IPS-20b (cell line): ENCODE data around the gene SEC63.

Experiments used
- H3K27ac ChIP-seq: one replicate; pipeline ENCODE4 v1.5.1; 2013; ENCODE audit warnings: low read length
- H3K27me3 ChIP-seq: 2 replicates; pipeline ENCODE4 v1.6.1; 2013; ENCODE audit warnings: mild to moderate bottlenecking, low read length, inconsistent platforms; ENCODE audit not compliant: insufficient read depth
- H3K36me3 ChIP-seq: 2 replicates; pipeline ENCODE4 v1.6.1; 2013; ENCODE audit warnings: low read depth, mild to moderate bottlenecking, inconsistent platforms, low read length, moderate library complexity; ENCODE audit not compliant: insufficient read depth
- H3K4me1 ChIP-seq: 2 replicates; pipeline ENCODE4 v1.6.1; 2013; ENCODE audit warnings: mild to moderate bottlenecking, control low read depth, inconsistent platforms, low read length, moderate library complexity; ENCODE audit not compliant: insufficient read depth
- H3K4me3 ChIP-seq: 2 replicates; pipeline ENCODE4 v1.5.1; 2013; ENCODE audit warnings: mild to moderate bottlenecking, low read length, inconsistent platforms
- H3K9ac ChIP-seq: 2 replicates; pipeline ENCODE4 v1.6.1; 2013; ENCODE audit warnings: low read depth, mild to moderate bottlenecking, inconsistent platforms, low read length, moderate library complexity
- H3K9me3 ChIP-seq: 2 replicates; pipeline ENCODE4 v1.6.1; 2013; ENCODE audit warnings: mild to moderate bottlenecking, low read depth, low read length, inconsistent platforms; ENCODE audit not compliant: insufficient read depth

Gene SEC63

DNA sequence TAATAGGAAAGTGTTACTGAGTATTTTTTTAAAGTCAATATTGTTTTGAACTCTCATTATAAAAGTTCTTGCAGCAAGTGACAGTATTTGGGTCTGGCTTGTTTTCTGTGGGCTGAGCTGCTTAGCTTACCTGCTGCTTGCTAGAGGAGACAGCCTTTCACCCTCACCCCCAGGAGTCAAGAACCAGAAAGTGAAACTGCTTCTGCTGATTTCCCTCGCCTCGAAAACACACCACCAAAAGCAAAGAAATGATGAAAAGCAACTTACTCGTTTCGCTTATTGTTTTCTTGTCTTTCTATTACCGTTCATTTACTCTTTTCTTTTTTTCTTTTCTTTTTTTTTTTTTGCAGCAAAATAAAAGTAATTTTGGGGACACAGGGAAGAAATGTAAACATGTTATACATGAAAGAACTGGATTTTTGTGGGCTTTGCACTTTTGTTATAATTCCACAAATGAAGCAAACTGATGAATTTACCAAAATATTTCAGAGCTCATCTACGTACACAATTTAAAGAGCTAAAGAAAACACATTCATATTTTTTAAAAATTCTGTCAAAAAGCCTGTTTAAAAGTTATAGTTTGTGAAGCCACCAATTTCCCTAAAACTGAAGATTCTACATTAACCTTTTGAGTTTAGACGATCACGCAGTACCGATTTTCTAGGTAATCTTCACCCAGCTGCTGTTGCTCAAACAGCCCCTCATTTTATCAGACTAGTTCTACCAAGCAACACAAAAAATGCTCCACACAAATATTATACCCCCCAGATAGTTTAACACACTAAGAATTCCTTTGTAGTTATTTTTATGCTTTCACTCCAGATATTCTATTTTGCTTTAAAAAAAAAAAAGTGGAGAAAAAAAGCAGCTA is 135.6 kb downstream of the SEC63 start:
- Histone ChIP-seq H3K9ac (no peak overlapping the region), H3K4me1 (peaks cover 12% of the 10 kb centered on the region; the same call in 1 of the 2 replicates), H3K9me3 (no peaks in the 10 kb centered on the region), H3K27me3 (no peaks in the 10 kb centered on the region), H3K4me3 (no peak overlapping the region), H3K27ac (no peak overlapping the region), H3K36me3 (no peaks in the 10 kb centered on the region)

DNA sequence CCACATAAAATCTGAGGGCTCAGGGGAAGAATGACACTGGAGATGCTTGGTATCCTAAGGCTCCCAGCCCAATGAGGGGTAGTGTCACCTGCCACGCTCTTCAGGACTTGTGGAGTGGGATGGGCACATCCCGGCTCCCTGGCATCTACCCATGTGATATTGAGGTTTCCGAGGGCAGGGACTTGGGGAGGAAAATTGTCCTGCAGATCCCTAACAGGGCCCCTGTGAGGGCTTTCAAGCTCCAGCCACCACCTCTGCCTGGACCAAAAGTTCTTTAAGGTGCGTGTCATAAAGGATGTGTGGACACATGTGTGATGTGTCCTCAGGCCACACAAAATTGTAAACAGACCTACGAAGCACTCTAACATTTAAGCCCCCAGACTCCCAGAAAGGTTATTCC is 136.4 kb downstream of the SEC63 start:
- Histone ChIP-seq H3K9ac (no peak overlapping the region), H3K36me3 (no peaks in the 10 kb centered on the region), H3K4me3 (no peak overlapping the region), H3K9me3 (no peaks in the 10 kb centered on the region), H3K27me3 (no peaks in the 10 kb centered on the region), H3K4me1 (peaks cover 12% of the 10 kb centered on the region; the same call in 1 of the 2 replicates), H3K27ac (no peak overlapping the region)

DNA sequence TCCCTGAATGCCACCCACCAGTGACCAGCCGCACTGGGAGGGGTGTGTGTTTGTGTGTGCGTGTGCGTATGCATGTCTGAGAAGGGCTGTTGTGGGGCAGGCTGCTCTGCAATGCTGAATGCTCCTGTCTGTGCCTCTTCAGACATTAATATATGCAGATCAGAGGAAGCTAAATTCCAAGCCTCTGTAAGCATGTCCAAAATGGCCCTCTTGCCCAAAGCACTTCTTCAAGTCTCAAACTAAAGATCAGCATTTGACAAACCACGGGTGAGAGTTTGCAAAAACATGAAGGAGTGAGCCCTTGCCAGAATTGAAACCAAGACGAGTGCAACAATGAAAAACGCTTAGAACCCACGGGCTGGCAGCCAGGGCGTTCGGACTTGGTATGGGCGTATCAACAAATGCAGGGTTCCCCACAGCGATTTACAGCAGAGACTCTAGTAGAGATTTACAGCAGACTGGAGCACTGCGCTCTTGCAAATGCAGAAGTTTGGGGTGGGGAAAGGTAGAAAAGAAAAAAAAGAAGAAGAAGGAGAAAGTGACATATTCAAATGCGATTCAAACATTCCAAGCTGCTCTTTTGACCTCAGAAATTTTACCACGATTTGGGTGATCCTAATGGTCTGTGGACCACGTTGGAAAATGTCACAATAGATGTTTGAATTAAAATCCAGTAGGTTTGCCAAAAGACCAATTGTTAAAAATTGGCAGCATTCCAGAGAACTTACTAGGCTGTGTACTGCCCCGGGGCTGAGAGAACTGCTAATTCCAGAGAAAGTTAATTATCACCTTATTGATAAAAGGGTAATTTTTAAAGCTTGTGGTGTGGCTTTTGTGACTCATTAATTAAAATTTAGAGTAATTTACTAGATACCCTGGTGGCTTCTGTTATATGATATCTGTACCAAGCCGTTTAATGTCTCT is 137.4 kb downstream of the SEC63 start:
- H3K36me3 ChIP-seq: no peaks in the 10 kb centered on the region
- H3K27ac ChIP-seq: no peak overlapping the region
- no peak overlapping the region for H3K9ac ChIP-seq
- H3K27me3 ChIP-seq: no peaks in the 10 kb centered on the region
- no peaks in the 10 kb centered on the region for H3K9me3 ChIP-seq
- no peak overlapping the region for H3K4me3 ChIP-seq
- peaks cover 12% of the 10 kb centered on the region; the same call in 1 of the 2 replicates for H3K4me1 ChIP-seq

DNA sequence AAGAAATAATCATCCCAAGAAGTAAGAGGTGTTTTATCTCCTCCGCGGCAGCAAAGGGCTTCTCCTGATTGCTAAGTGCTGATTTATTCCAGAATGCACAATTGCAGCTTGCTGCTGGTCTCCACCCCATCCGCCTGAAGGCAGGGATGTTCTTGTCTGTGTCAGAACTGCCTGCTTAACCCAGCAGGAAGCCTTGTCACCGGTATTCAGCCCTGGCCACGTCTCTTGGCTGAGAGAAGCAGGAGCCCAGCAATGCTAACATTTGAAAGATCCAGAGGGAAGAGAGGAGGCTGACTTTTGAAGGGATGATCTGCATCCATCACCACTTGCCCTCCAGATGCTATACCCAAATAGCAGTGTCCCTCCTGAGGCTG is 138.1 kb downstream of the SEC63 start:
- H3K9ac ChIP-seq: no peak overlapping the region
- H3K36me3 ChIP-seq: no peaks in the 10 kb centered on the region
- H3K4me3 ChIP-seq: no peak overlapping the region
- no peaks in the 10 kb centered on the region for H3K9me3 ChIP-seq
- H3K27ac ChIP-seq: no peak overlapping the region
- peaks cover 12% of the 10 kb centered on the region; the same call in 1 of the 2 replicates for H3K4me1 ChIP-seq
- no peaks in the 10 kb centered on the region for H3K27me3 ChIP-seq

DNA sequence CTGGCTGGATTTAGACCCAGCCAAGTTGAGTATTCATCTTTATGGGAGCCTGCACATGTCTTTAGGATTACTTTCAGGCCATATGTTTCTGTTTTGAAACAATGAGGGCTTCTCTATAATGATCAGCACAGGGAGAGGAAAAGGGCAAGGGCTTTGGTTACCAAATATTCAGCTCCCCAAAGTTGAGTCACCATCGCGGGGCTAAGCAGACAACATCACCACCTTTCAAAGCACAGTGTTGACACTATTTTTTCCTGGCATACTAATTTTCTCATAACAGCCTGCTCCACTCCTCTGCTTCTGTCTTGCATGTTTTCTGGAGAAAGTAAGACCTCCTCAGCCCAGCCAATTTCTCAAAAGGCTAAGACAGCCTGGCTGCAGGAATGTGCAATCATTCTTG is 138.8 kb downstream of the SEC63 start:
- Histone ChIP-seq H3K9ac (no peak overlapping the region), H3K9me3 (no peaks in the 10 kb centered on the region), H3K27me3 (no peaks in the 10 kb centered on the region), H3K27ac (no peak overlapping the region), H3K4me1 (peaks cover 12% of the 10 kb centered on the region; the same call in 1 of the 2 replicates), H3K4me3 (no peak overlapping the region), H3K36me3 (no peaks in the 10 kb centered on the region)

DNA sequence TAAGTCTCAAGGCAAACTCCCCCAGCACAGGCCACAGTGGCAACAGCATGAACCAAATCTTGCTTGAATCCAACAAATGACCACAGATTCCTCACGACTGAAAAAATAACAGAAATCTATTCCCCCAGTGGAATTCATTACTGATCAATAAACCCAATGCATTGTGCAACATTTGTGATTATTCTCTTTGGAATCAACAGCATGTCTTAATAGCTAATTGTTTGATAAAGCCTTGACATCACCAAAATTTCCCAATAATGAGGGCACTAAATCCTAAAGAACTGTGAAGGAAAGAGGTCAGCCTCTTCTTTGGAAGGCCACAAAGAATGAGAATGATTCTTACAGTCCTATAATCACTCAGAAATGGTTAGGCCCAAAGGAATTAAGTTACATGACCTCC is 139.7 kb downstream of the SEC63 start:
- Histone ChIP-seq H3K4me1 (peaks cover 12% of the 10 kb centered on the region; the same call in 1 of the 2 replicates), H3K27ac (no peak overlapping the region), H3K9me3 (no peaks in the 10 kb centered on the region), H3K36me3 (no peaks in the 10 kb centered on the region), H3K27me3 (no peaks in the 10 kb centered on the region), H3K4me3 (no peak overlapping the region), H3K9ac (no peak overlapping the region)

DNA sequence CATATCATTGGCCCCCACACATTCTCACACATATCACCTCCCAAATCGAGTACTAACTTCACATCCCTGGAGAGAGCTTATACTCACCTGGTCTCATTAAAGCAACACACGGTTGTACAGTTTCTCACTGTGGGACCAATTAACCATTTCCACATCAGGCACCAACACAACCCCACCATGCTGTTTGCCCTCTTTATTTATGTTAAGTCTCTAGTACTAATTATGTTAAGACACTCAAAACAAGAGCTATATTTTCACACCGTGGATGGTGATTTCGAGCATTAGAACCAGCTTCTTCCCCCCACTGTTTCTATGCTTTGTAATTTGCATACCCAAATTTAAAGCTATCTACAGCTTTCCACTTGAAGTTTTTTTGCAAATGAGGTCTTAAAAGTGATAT is 140.2 kb downstream of the SEC63 start:
- no peak overlapping the region for H3K27ac ChIP-seq
- no peaks in the 10 kb centered on the region for H3K36me3 ChIP-seq
- H3K27me3 ChIP-seq: no peaks in the 10 kb centered on the region
- peaks cover 12% of the 10 kb centered on the region; the same call in 1 of the 2 replicates for H3K4me1 ChIP-seq
- no peak overlapping the region for H3K4me3 ChIP-seq
- no peaks in the 10 kb centered on the region for H3K9me3 ChIP-seq
- H3K9ac ChIP-seq: no peak overlapping the region
